ENCODE measurements around the gene ACKR3.

The ACKR3 gene

DNA sequence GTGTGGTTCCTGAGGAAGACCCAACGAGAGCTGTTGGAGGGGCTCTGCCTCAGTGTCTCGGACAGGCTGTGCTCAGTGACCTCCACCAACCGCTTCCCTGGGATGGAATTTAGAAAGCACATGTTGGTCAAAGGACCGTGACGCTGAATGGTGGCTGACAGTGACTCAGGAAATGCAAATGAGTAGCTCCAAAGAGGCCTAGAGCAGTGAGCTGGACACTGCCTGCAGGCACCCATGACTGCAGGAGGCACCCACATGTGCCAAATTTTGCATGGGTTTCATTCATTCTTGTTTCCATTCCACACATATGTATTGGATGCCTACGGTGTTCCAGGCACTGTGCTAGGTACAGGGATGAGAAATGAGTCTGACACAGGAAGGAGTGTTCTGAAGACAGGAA lies 46.4 kb downstream of the ACKR3 start:
- DNase-seq: no peak

DNA sequence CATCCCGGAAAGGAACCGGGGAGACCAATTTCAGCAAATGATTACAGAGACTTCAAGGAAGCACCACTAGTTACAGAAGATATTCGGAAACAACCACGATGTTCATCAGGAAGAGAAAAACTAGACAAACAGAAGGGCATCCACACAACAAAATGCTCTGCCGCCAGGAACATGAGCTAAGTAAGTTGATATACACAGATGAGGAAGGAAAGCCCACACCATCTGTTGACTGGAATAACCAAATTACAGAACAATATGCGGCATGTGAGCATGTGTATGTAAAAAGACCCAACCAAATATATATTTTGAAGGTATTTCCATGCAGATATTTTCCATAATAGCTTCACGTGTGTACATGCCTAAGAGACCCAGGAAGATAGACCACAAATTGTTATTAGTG lies 47.0 kb downstream of the ACKR3 start:
- no peak for DNase-seq

DNA sequence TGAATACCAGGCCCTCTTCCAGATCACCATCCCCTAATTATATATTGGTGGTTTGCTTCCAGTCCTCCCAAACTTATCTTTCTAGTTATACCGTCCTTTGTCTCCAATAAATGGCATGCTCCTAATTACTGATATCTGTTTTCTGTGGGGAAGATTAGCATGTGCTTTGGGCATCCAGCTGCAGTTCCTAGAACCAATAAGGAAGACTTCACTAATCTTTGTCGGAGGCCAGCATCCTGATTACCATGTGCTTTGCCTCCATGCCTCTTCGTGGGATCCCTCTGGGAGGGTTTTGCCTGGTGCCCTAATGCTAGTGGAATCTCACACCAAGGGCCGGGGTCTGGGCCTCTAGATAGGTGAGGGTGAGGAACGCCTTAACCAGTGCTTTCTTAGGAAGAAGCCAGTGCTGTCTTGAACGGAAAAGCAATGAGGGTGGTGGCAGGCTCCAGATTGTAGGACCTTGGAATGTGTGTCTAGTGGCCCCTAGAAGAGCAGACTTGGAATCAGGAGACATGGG lies 47.7 kb downstream of the ACKR3 start:
- no peak for DNase-seq

DNA sequence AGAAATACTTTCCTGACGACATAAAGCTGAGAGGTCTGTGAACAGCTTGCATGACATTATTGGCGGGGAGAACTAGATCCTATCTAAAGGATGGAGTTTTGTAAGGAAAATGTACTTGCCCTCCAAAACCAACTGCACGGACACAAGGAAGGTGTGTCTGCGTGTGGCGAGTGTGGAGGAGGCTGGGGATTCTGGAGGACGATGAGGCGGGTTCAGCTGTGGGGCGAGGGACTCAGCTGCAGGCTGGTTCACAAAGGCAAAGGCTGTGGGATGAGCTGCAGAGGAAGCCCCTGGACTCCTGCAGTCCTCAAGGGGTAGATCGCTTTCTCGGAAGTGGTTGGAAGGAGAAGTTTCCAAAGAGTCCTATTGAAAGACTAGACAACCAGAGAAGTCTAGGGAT lies 48.2 kb downstream of the ACKR3 start:
- no peak for DNase-seq

DNA sequence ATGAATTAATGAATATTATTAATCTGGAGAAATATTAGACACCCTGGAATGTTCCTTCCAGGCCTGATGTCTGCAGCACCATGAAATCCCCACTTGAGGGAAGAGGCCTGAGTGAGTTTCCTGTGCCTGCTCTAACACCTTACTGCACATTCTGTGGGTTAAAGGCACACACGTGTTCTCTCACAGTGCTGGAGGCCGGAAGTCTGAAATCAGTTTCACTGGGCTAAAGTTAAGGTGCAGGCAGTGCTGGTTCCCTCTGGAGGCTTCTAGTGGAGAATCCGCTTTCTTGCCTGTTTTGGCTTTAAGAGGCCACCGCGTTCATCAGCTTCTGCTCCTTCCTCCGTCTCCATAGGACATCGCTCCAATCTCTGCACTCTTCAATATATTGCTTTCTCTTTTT lies 48.7 kb downstream of the ACKR3 start:
- no peak for DNase-seq

DNA sequence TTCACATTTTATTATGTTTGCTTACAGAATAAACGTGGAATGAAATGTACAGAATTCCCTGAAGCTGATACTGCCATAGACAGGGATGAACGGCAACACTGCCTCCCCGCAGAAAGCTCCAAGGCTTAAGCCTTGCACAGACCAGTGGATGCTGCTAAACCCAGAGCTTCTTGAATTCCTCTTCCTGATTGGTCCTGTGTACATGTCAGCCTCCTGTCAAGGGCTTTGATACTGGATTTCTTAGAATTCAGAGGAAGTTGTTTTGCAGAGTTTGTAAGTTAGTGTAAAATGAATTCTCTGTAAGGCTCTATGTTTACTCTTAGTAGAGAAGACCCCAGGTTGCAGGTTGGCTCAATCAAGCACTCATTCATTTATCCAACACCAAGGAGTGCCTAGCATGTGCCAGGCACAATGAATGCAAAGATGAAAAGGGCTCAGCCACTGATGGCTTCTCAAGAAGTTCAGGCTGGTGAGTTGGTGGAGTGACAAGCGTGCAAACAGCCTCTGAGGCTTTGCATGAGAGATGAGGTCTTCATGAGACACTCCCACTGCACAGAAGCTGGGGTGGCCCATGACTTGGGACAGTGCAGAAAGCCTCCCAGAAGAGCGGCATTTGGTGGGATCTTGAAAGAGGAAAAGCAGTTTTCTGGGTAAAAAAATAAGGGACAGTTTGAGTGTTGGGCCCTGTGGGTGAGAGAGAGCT lies 50.4 kb downstream of the ACKR3 start:
- DNase-seq: no peak

DNA sequence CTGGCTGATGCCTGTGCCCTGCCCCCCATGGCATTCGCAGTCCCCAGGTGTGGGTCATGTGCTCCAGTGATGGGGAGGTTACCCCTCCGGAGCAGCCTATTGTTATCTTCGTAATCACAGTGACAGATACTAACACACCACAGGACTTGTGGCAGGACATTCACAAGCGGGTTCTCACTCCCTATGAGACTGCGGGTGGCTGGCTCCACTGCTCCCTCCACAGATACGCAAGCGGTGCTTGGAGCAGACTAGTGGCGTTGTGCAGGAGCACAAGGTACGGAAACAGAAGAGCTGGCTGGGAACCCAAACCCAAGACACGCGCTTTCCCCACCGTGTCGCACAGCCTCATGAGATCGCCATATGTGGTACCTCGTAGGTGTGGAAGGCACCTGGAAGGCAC lies 52.2 kb downstream of the ACKR3 start:
- DNase-seq: no peak

DNA sequence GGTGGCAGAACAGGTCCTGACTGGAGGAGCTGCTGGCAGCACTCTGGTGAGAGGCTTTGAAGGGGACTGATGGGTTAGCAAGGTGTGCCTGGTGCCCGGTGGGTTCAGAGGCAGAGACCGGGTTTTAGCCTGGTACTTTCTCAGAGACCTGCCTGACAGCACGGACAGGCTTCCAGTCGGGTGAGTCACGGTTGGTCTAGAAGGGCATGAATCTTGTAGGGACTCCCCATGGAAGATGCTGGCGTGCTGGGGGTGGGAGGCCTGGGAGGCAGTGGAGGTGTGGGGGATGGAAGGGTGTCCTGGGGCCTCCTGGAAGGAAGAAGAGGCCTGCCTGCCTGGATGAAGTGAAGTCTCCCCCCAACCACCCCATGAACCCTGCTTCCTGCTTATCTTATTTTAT lies 52.6 kb downstream of the ACKR3 start:
- no peak for DNase-seq

DNA sequence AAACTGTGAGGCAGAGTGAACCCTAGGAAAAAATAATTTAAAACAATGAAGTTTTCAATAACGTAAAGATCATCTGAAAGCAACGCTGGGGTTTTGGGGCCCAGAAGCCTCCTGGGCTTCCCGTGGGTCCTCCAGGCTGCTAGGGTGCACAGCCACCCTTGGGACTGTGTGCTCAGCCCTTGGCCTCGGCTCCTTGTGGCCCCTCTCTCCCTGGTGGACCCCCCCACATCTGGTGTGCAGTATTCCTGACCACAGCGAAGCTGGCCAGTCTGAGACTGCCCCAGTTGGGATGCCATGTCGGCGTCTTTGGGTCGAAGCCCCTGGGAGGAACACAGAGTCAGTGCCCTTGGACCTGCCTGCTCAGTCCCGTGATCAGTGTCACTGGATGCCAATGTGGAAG lies 53.0 kb downstream of the ACKR3 start:
- DNase-seq: no peak

DNA sequence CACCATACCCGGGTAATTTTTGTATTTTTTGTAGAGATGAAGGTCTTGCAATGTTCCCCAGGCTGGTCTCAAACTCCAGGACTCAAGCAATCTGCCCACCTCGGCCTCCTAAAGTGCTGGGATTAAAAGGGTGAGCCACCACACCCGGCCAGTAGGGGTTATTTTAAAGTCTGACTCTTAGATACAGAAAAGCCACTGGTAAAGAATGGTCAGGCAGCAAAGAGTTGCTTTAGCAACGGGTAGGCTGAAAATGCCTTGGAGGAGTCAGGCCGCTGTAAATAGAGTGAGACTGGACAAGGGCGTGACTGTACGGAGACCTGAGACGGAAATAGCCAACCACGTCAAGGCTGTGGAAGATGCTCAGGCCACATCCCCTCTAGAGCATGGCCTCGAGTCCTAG lies 54.2 kb downstream of the ACKR3 start:
- DNase-seq: no peak

DNA sequence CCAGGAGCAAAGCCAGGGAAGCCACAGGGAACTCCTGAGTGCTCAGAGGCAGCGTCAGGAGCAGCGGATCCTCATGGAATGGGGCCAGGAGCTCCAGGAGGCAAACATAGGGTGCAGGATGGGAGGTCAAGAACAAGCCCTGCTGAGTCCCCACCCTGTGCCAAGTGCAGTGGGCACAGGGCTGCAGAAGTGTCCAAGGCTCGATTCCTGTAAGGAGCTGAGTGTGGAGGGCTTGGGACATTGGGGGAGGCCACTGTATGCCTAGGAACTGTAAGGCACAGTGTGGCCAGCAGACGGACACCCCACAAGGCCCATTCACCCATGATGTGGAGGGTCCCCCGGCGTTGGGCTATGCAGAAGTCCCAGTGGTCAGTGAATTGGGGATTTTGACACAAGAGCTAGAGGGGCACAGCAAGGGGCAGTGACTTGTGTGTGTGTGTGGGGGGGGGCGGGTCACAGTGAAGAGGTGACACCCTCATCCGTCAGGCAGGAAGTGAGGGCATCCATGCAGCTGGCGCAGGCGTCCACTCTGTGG lies 55.6 kb downstream of the ACKR3 start:
- DNase-seq: no peak

DNA sequence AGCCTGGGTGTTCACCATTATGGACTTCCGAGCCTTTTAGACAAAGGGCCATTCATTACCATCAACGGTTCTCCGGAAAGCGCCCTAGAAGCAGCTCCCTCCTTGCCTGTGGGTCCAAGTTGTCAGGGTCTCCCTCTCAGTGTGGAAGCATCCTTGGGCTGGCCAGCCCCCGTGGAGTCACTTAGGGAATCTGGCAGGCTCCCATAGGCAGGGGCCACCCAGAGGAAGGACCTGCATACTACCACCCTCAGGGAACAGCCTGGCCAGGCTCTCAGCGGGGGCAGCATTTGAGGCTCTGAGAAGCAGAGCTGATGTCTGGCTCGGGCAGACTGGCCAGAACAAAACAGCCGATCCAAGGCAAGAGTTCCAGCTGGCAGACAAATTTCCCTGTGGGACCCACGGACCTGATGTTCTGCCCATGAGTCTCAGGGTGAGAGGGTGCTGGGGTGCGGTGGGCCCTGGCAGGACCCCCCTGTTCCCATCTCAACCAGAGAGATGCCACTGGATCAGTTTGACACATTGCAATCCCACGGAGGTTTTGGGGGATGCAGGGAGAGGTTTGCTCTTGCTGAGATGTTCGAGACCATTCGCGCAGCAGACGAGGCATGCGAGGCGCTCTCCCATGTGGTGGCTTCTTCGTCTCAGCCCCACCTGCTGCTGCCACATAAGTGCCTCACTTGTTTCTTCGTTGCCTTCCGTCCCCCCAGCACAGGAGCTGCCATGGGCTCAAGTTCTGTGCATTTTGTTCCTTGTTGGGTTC lies 56.9 kb downstream of the ACKR3 start:
- no peak for DNase-seq

DNA sequence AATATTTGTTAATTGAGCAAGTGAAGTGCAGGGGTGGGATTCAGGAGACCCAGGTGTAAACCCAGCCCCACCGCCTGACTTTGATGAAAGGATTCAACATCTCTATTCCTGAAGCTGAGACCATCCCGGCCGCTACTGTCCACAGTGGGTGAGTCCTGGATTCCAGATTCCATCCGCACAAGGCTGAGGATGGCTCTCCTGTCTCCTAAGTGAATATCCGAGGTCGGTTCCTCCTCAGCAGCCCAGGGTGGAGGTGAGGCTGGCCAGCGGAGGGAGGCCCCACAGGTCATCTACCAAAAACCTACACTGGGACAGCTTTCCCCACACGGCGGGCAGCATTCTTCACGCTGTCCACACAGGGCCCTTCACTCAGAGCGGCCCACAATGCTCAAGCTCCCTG lies 57.6 kb downstream of the ACKR3 start:
- DNase-seq: no peak

DNA sequence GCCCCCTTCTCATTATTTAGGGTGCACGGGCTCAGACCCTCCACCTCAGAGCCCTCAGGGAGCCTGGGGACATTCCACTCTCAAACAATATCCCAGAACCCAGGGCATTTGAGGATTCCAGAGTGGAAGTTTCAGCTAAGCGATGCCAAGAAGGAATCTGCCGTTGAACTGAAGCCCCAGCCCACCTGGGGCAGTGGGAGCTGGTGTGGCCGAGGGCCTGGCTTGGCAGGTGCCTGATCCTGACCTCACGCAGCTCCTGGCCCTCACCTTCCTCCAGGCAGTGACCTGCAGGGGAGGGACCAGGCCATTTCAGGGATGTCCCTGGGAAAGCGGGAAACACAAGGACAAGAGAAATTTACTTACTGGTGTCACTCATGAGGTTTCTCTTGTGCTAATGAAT lies 58.2 kb downstream of the ACKR3 start:
- DNase-seq: no peak

DNA sequence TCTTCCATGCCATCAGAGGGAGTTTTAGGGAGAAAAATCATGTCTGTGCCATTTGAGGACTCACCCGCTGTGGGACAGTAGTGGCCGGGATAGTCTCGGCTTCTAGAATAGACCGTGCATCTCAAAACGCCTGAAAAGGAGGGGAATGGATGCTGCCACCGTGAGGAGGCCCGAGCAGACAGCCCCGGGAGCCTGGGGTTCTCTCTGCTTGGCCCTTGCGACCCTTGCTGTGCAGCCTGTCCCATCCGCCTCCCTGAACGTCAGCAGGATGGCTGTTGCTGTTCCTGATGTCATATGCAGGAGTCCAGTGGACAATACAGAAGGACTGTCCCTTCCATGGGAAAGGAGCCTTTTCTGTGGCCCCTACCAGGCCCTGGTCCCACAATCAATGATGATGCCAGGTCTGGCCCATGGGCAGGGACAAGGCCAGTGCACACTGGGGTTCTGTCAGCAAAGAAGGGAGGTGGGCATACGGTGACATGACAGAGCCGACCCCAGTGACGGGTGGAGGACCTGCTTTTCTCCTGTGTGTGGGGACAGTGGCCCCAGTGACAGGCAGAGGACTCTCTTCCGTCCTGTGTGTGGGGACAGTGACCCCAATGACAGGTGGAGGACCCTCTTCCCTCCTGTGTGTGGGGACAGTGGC lies 58.8 kb downstream of the ACKR3 start:
- no peak for DNase-seq

DNA sequence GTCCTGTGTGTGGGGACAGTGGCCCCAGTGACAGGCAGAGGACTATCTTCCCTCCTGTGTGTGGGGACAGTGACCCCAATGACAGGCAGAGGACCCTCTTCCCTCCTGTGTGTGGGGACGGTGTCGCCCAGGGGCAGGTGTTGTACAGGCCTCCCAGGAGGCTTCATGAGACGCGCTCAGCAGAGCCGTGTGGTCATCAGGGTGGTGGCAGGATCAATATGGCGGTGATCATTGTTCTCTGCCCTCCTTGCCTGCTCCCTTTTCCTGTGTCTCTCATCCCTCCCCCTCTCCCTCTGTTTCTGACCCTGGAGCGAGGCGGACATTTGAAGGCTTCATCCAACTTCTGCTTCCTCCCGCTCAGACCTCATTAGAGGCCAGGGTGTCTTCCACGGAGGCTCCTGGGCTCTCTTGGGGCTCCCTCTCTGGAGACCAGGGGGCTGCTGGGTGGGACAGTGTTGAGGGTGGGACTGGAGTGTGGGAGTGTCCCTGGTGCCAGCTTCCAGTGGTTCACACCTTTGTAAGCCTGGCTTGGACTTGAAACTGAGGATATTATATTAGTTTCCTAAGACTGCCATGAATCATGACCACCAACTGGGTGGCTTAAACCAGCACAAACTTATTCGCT lies 59.5 kb downstream of the ACKR3 start:
- no peak for DNase-seq

DNA sequence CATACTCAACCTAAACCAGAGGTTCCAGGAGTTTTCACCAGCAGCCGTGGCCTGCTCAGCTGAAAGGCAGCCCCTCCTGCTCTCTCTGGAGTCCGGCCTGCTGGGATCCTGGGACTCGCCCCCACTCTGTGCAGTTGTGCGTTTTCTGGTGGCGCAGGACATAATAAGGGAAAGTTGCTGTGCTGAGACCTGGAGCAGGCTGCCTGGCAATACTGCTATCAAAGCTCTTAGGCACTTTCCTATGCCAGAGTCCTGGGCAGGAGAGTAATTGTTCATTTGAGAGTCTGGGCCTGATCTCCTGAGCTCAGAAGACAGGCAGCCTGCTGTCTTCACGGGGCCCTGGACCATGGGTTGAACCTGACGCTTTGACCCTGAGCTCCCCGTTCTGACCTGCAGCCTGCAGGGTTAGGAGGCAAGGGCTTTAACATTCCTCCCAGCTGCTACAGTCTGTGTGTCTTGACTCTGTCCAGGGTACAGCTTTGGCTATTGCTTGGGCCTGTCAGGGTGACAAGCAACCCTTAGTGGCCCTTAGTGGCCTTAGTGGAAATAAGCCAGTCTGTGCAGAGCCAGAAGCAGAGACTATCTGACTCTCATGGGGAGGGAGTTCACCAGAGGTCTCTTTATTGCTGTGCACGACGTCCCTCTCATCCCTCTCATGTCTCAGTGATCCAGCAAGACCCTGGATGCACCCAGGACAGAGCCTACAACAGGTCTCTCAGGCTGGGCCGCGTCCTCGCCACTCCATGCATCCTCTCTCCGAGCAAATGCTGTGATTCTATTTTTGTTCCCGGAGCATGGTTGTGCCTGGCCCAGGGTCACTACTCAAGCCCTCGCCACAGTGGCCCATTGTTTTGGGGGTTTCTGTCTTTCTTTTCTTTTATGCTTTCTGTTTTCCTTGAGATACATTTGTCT lies 60.6 kb downstream of the ACKR3 start:
- no peak for DNase-seq

DNA sequence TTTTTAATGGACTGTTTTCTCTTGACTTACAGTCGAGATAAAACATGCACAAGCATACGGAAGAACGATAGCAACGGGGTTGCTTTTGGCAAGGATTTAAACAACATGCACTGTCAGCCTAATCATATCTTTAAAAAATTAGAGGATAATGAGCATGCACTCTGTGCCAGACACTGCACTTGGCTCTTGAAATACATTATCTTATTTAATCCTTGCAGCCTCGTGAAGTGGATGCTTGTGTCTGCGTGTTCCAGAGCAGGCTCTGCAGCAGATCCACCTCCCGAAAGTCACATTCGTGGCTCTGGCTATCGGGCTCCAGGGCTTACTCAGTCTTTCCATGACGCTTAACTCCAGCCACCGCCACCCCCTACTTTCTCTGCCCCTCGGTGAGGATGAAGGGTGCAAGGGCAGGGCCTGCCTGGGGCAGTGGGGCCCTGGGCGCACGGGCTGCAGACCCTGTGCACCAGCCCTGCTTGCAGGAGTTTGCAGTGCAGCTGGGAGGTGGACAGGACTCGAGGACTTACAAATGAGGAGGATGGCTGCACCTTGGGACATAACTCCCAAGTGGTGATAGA lies 61.7 kb downstream of the ACKR3 start:
- DNase-seq: no peak

DNA sequence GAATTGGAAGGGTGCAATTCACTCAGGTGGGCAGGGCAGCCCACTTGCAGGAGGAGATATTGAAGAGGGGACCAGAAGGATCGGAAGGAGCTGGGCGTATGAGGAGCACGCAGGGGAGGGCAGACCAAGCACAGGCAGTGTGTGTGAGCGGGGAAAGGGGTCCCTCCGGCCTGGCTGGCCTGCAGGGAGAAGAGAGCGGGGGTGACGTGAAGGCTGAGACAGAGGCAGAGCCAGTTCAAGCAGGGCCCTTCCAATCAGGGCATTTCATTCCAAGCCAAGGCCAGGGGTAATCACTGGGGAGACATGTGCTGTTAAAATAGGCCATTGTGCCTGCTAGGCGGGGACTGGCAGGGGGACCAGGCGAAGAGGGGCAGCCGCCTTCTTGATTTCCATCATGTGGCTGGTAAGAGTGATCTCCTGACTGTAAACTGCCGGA lies 62.2 kb downstream of the ACKR3 start:
- DNase-seq: no peak
